ENCODE data around the gene PNP.

PNP gene

DNA sequence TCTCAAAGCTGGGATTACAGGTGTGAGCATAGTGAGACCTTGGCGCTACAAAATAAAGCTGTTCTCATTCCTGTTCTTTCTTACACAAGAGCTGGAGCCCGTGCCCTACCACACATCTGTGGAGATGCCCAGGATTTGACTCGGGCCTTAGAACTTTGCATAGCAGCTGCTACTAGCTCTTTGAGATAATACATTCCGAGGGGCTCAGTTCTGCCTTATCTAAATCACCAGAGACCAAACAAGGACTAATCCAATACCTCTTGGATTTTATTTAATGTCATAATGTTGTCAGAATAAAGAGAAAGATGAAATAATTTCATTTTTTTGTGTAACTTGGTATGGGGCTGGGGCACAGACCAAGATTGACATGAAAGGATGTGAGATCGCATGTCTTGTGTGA lies 7.6 kb downstream of the PNP start:
- TF ChIP-seq GABPA (IDR thresholded peaks at IDR 0.05; ENCODE audit: low read depth) (no peak), POLR2AphosphoS5 (IDR thresholded peaks at IDR 0.05; ENCODE audit: low read depth) (no peak), SPI1 (IDR thresholded peaks at IDR 0.05; ENCODE audit: borderline replicate concordance, low read depth) (no peak)
- TF ChIP-seq, protein P1, sequence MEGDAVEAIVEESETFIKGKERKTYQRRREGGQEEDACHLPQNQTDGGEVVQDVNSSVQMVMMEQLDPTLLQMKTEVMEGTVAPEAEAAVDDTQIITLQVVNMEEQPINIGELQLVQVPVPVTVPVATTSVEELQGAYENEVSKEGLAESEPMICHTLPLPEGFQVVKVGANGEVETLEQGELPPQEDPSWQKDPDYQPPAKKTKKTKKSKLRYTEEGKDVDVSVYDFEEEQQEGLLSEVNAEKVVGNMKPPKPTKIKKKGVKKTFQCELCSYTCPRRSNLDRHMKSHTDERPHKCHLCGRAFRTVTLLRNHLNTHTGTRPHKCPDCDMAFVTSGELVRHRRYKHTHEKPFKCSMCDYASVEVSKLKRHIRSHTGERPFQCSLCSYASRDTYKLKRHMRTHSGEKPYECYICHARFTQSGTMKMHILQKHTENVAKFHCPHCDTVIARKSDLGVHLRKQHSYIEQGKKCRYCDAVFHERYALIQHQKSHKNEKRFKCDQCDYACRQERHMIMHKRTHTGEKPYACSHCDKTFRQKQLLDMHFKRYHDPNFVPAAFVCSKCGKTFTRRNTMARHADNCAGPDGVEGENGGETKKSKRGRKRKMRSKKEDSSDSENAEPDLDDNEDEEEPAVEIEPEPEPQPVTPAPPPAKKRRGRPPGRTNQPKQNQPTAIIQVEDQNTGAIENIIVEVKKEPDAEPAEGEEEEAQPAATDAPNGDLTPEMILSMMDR (IDR thresholded peaks at IDR 0.05; ENCODE audit: insufficient read depth, low read length), result no peak
- TF ChIP-seq, protein P2, sequence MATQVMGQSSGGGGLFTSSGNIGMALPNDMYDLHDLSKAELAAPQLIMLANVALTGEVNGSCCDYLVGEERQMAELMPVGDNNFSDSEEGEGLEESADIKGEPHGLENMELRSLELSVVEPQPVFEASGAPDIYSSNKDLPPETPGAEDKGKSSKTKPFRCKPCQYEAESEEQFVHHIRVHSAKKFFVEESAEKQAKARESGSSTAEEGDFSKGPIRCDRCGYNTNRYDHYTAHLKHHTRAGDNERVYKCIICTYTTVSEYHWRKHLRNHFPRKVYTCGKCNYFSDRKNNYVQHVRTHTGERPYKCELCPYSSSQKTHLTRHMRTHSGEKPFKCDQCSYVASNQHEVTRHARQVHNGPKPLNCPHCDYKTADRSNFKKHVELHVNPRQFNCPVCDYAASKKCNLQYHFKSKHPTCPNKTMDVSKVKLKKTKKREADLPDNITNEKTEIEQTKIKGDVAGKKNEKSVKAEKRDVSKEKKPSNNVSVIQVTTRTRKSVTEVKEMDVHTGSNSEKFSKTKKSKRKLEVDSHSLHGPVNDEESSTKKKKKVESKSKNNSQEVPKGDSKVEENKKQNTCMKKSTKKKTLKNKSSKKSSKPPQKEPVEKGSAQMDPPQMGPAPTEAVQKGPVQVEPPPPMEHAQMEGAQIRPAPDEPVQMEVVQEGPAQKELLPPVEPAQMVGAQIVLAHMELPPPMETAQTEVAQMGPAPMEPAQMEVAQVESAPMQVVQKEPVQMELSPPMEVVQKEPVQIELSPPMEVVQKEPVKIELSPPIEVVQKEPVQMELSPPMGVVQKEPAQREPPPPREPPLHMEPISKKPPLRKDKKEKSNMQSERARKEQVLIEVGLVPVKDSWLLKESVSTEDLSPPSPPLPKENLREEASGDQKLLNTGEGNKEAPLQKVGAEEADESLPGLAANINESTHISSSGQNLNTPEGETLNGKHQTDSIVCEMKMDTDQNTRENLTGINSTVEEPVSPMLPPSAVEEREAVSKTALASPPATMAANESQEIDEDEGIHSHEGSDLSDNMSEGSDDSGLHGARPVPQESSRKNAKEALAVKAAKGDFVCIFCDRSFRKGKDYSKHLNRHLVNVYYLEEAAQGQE (IDR thresholded peaks at IDR 0.05; ENCODE audit: insufficient replicate concordance, low read depth), result no peak
- no peak for DNase-seq (ENCODE audit: low read depth in 1 of 2, low spot score in 1 of 2)
- Histone ChIP-seq H3K4me3 (replicated peaks; ENCODE audit: insufficient read depth, low read length) (no peak overlapping the region), H3K27ac (replicated peaks) (peak overlapping the region; percentile 50), H3K27me3 (ENCODE audit: insufficient read depth, poor library complexity, severe bottlenecking) (no peaks in the 10 kb centered on the region)

DNA sequence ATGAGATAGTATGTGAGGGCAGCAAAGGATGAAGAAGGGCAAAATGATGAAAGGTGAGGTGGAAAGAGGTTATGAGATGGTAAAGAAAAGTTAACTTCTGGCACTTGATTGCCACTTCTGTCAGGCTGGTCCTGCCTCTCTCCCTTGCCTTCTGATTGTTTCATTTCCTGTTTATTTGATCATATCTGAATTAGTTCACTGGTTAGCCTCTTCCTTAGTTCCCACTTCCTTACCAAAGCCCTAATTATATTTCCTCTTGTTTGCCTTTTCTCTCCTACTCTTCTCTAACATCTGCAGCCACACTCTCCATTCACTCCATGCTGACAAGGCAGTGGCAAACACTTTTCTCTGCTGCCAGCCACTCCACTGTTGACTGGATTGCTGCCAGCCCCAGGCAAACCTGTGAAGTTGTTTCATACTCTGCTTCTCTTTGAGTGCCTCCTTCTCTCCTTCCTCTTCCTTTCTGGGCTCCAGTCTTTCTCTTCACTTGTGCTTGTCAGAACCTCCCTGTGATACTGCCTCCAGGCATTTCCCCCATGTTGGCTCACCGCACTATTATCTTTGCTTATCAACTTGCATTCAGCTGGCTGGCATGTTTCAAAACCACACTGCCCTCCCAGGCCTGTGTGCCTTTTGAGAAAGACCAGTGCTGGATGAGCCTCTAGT lies 8.1 kb downstream of the PNP start:
- Histone ChIP-seq H3K4me3 (replicated peaks; ENCODE audit: insufficient read depth, low read length) (no peak overlapping the region), H3K27ac (replicated peaks) (peak overlapping the region; percentile 50), H3K27me3 (ENCODE audit: insufficient read depth, poor library complexity, severe bottlenecking) (no peaks in the 10 kb centered on the region)
- peak; percentile 80 for TF ChIP-seq POLR2AphosphoS5 (IDR thresholded peaks at IDR 0.05; ENCODE audit: low read depth)
- peak; percentile 40; the same call in 1 of the 2 replicates for TF ChIP-seq SPI1 (IDR thresholded peaks at IDR 0.05; ENCODE audit: borderline replicate concordance, low read depth)
- no peak for TF ChIP-seq GABPA (IDR thresholded peaks at IDR 0.05; ENCODE audit: low read depth)
- DNase-seq (ENCODE audit: low read depth in 1 of 2, low spot score in 1 of 2), result peak in 1 of 2 experiments; percentile 84

DNA sequence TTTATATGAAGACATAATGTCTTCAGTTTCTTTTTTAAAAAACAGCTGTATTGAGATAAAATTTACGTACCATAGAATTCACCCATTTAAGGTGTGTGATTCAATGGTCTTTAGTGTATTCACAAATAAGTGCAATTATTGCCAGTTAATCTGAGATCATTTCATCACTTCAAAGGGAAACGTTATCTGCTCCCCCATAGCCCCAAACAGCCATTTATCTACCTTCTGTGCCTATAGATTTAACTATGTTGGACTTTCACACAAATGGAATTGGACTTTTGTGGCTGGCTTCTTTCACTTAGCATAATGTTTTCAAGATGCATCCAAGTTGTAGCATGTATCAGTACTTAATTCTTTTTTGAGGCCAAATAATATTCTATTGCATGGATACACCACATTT lies 9.7 kb downstream of the PNP start:
- no peak for DNase-seq (ENCODE audit: low read depth in 1 of 2, low spot score in 1 of 2)
- TF ChIP-seq, protein P1 (IDR thresholded peaks at IDR 0.05; ENCODE audit: insufficient read depth, low read length), result no peak
- no peak for TF ChIP-seq GABPA (IDR thresholded peaks at IDR 0.05; ENCODE audit: low read depth)
- TF ChIP-seq SPI1 (IDR thresholded peaks at IDR 0.05; ENCODE audit: borderline replicate concordance, low read depth), result no peak
- no peak for TF ChIP-seq POLR2AphosphoS5 (IDR thresholded peaks at IDR 0.05; ENCODE audit: low read depth)
- TF ChIP-seq, protein P2 (IDR thresholded peaks at IDR 0.05; ENCODE audit: insufficient replicate concordance, low read depth), result no peak
- Histone ChIP-seq H3K27me3 (ENCODE audit: insufficient read depth, poor library complexity, severe bottlenecking) (no peaks in the 10 kb centered on the region), H3K27ac (replicated peaks) (peak overlapping the region; percentile 19), H3K4me3 (replicated peaks; ENCODE audit: insufficient read depth, low read length) (no peak overlapping the region)

DNA sequence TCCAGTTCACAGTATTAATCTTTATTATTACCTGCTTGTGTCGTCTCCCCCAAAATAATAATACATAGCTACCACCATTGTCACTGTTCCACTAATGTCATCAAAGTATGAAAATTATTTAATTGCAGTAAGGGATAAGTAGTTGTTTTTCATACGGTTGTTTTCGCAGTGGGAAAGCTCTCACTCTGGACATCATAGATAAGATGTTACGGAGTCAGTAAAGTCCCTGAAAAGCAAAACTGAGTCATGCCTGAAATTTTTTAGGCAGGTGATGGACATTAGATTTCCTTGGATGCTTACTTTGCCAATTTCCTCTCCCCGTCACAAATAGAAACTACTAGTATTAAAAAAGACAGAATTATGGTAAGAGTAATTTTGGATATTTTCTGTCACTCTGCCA lies 13.2 kb downstream of the PNP start:
- TF ChIP-seq GABPA (IDR thresholded peaks at IDR 0.05; ENCODE audit: low read depth) (no peak), SPI1 (IDR thresholded peaks at IDR 0.05; ENCODE audit: borderline replicate concordance, low read depth) (no peak), POLR2AphosphoS5 (IDR thresholded peaks at IDR 0.05; ENCODE audit: low read depth) (no peak)
- TF ChIP-seq, protein P2 (IDR thresholded peaks at IDR 0.05; ENCODE audit: insufficient replicate concordance, low read depth), result no peak
- TF ChIP-seq, protein P1 (IDR thresholded peaks at IDR 0.05; ENCODE audit: insufficient read depth, low read length), result no peak
- H3K27ac ChIP-seq (replicated peaks), result no peak overlapping the region
- no peak overlapping the region for H3K4me3 ChIP-seq (replicated peaks; ENCODE audit: insufficient read depth, low read length)
- H3K27me3 ChIP-seq (ENCODE audit: insufficient read depth, poor library complexity, severe bottlenecking), result no peaks in the 10 kb centered on the region
- no peak for DNase-seq (ENCODE audit: low read depth in 1 of 2, low spot score in 1 of 2)
